H1 (cell line): ENCODE results near the gene PTPRD. TPM values are rescaled to one million over a fixed set of nuclear protein-coding genes. Genes with fewer than 3 reads are reported as not detected.

Source experiments
- CTBP2 ChIP-seq: IDR thresholded peaks from 2 replicates; pipeline ENCODE4 v1.7.0; 2011; ENCODE audit warnings: borderline replicate concordance, mild to moderate bottlenecking, moderate library complexity, mixed read lengths, low read length; ENCODE audit not compliant: insufficient read depth, insufficient read length
- CTCF ChIP-seq, 3 experiments: IDR thresholded peaks; 1 replicate in 2 of 3; 2 replicates in 1 of 3; pipeline versions ENCODE4 v1.5.1 to v1.6.1; 2011; ENCODE audit warnings: low read length in 3 of 3, mild to moderate bottlenecking in 3 of 3, inconsistent platforms in 2 of 3, low read depth in 1 of 3, moderate library complexity in 1 of 3; ENCODE audit not compliant: insufficient read depth in 1 of 3; ENCODE audit errors: control extremely low read depth in 1 of 3
- KDM4A ChIP-seq: IDR thresholded peaks from one replicate; pipeline ENCODE4 v1.7.1; 2012; ENCODE audit warnings: low read depth, mild to moderate bottlenecking, moderate library complexity, low read length, inconsistent platforms; ENCODE audit not compliant: severe bottlenecking
- NANOG ChIP-seq: IDR thresholded peaks from 2 replicates; pipeline ENCODE4 v1.6.1; 2011; ENCODE audit warnings: low read length, low read depth, mild to moderate bottlenecking, inconsistent platforms; ENCODE audit not compliant: insufficient read depth, poor library complexity, severe bottlenecking
- YY1 ChIP-seq: IDR thresholded peaks from 2 replicates; pipeline ENCODE4 v1.6.1; 2011; ENCODE audit warnings: low read depth, mild to moderate bottlenecking, low read length
- polyA plus RNA-seq, 7 experiments: library from polyadenylated mRNA; depleted of rRNA in 3 of 7; stranded (reverse) in 5 of 7; unstranded in 2 of 7; fragments of >200 nt in 5 of 7; fragments of 200-250 nt in 2 of 7; gene quantifications; 1 replicate in 5 of 7; 2 replicates in 1 of 7; 4 replicates in 1 of 7; pipeline versions ENCODE4 v1.2.1 to v1.2.3, GENCODE V29; 2011 to 2013; ENCODE audit warnings: missing spikeins in 2 of 7, mixed read lengths in 2 of 7
- total RNA-seq: library from RNA; stranded (reverse); fragmentation: NEBNext Ultra II Directional; extraction: Animal tissue kit (Norgen Biotek cat#: 25700); gene quantifications from 2 replicates; pipeline ENCODE4 v1.2.1, GENCODE V29; 2021

PTPRD gene
- total and polyA plus RNA-seq, 2 of the 8 experiments (the other 6 are each of a cell fraction or from before 2014, with no cell fraction given), result 17.2 to 77.0 TPM

- TF ChIP-seq YY1 (no peak), KDM4A (no peak), CTBP2 (no peak), CTCF (IDR thresholded peaks at IDR 0.05; ENCODE audit: control extremely low read depth in 1 of 3, insufficient read depth in 1 of 3, low read depth in 1 of 3, low read length in 3 of 3) (no peak), NANOG (no peak)
Measured at GRCh38 chr9:9045572-9045971, 1567.2 kb downstream of the PTPRD start (continued).
